Astrocyte (in vitro differentiated cells and primary cell): ENCODE measurements around the gene NPAS3. TPM values are rescaled to one million over a fixed set of nuclear protein-coding genes. Genes with fewer than 3 reads are reported as not detected.

Source experiments
- DNase-seq: peaks from one replicate; pipeline ENCODE4 v3.0.0-alpha.2; 2010; ENCODE audit warnings: low read depth
- FAIRE-seq: peaks from 2 replicates; lab custom pipeline; 2011; peaks lifted over from hg19 to GRCh38; lab: Jason Lieb, UNC
- H2AFZ ChIP-seq: 2 replicates; pipeline ENCODE4 v1.6.0; 2012; ENCODE audit warnings: low read depth, low read length, inconsistent platforms
- H3K27ac ChIP-seq: 2 replicates; pipeline ENCODE4 v1.5.1; 2011; ENCODE audit warnings: low read depth, low read length, inconsistent platforms
- H3K27me3 ChIP-seq: 2 replicates; pipeline ENCODE4 v1.6.0; 2011; ENCODE audit warnings: low read length, inconsistent platforms; ENCODE audit not compliant: insufficient read depth
- H3K36me3 ChIP-seq: 2 replicates; pipeline ENCODE4 v1.5.1; 2011; ENCODE audit warnings: low read length, inconsistent platforms; ENCODE audit not compliant: insufficient read depth
- H3K4me1 ChIP-seq: 2 replicates; pipeline ENCODE4 v1.5.1; 2011; ENCODE audit warnings: low read length, inconsistent platforms; ENCODE audit not compliant: insufficient read depth
- H3K4me2 ChIP-seq: 2 replicates; pipeline ENCODE4 v1.6.0; 2012; ENCODE audit warnings: low read length, inconsistent platforms
- H3K4me3 ChIP-seq: 2 replicates; pipeline ENCODE4 v1.5.1; 2011; ENCODE audit warnings: low read depth, mild to moderate bottlenecking, low read length, inconsistent platforms; ENCODE audit not compliant: insufficient read depth
- H3K79me2 ChIP-seq: 2 replicates; pipeline ENCODE4 v1.6.0; 2012; ENCODE audit warnings: mild to moderate bottlenecking, low read length, inconsistent platforms; ENCODE audit not compliant: insufficient read depth
- H3K9ac ChIP-seq: 2 replicates; pipeline ENCODE4 v1.6.0; 2012; ENCODE audit warnings: mild to moderate bottlenecking, low read length, inconsistent platforms
- H3K9me3 ChIP-seq: 2 replicates; pipeline ENCODE4 v1.5.1; 2012; ENCODE audit warnings: low read depth, mild to moderate bottlenecking, low read length, inconsistent platforms; ENCODE audit not compliant: insufficient read depth
- H4K20me1 ChIP-seq: 2 replicates; pipeline ENCODE4 v1.6.0; 2012; ENCODE audit warnings: low read length, inconsistent platforms; ENCODE audit not compliant: insufficient read depth
- H3K27ac Mint-ChIP-seq: one replicate; pipeline ENCODE4 v1.8.0; 2021; ENCODE audit warnings: mild to moderate bottlenecking, mixed read lengths; ENCODE audit not compliant: unreplicated experiment
- H3K27me3 Mint-ChIP-seq: one replicate; pipeline ENCODE4 v1.8.0; 2021; ENCODE audit warnings: low read depth, mixed read lengths; ENCODE audit not compliant: unreplicated experiment
- H3K36me3 Mint-ChIP-seq: one replicate; pipeline ENCODE4 v1.8.0; 2021; ENCODE audit warnings: low read depth, mixed read lengths; ENCODE audit not compliant: unreplicated experiment
- H3K4me1 Mint-ChIP-seq: one replicate; pipeline ENCODE4 v1.8.0; 2021; ENCODE audit warnings: low read depth, mixed read lengths; ENCODE audit not compliant: unreplicated experiment
- H3K4me3 Mint-ChIP-seq: one replicate; pipeline ENCODE4 v1.8.0; 2021; ENCODE audit warnings: mild to moderate bottlenecking, moderate library complexity, mixed read lengths; ENCODE audit not compliant: unreplicated experiment
- H3K9me3 Mint-ChIP-seq: one replicate; pipeline ENCODE4 v1.8.0; 2021; ENCODE audit warnings: mild to moderate bottlenecking, mixed read lengths; ENCODE audit not compliant: unreplicated experiment
- CTCF ChIP-seq: IDR thresholded peaks from 2 replicates; pipeline ENCODE4 v1.5.1; 2011; ENCODE audit warnings: low read depth, mild to moderate bottlenecking, inconsistent platforms, low read length, moderate library complexity; ENCODE audit not compliant: insufficient read depth
- EZH2 ChIP-seq: IDR thresholded peaks from 2 replicates; pipeline ENCODE4 v1.6.1; 2012; ENCODE audit warnings: mild to moderate bottlenecking, low read length, inconsistent platforms; ENCODE audit not compliant: insufficient read depth
- total RNA-seq: library from RNA; stranded (reverse); gene quantifications from 2 replicates; pipeline ENCODE4 v1.2.1, GENCODE V29; 2021

Gene NPAS3
- total RNA-seq, 1 donor from 2014 or later, result 2.6 TPM

GRCh38 chr14:33767586-33768457, 829.1 kb downstream of the NPAS3 start:
- H3K4me3 Mint-ChIP-seq, result no peak overlapping the region
- peaks cover 8% of the 10 kb centered on the region for H3K4me1 ChIP-seq
- peak; percentile 71 for FAIRE-seq

GRCh38 chr14:33768458-33768830, 829.8 kb downstream of the NPAS3 start:
- no peak overlapping the region for H3K27ac ChIP-seq
- no peaks in the 10 kb centered on the region for H3K79me2 ChIP-seq
- H3K36me3 ChIP-seq, result no peaks in the 10 kb centered on the region
- Mint-ChIP-seq H3K36me3 (no peaks in the 10 kb centered on the region), H3K27ac (no peak overlapping the region), H3K9me3 (no peaks in the 10 kb centered on the region), H3K27me3 (no peaks in the 10 kb centered on the region), H3K4me3 (no peak overlapping the region), H3K4me1 (peaks cover 20% of the 10 kb centered on the region)
- no peak overlapping the region for H3K4me3 ChIP-seq
- FAIRE-seq, result peak; percentile 29
- no peak for DNase-seq
- no peak overlapping the region for H3K4me2 ChIP-seq
- H2AFZ ChIP-seq, result no peak overlapping the region
- H4K20me1 ChIP-seq, result no peaks in the 10 kb centered on the region
- TF ChIP-seq CTCF (no peak), EZH2 (no peak)
- peaks cover 8% of the 10 kb centered on the region for H3K4me1 ChIP-seq
- no peaks in the 10 kb centered on the region for H3K9me3 ChIP-seq
- H3K9ac ChIP-seq, result no peak overlapping the region
- no peaks in the 10 kb centered on the region for H3K27me3 ChIP-seq

More at GRCh38 chr14:33767586-33768457, 829.1 kb downstream of the NPAS3 start:
- DNase-seq, result peak; percentile 47
- no peak overlapping the region for H2AFZ ChIP-seq
- Mint-ChIP-seq H3K9me3 (no peaks in the 10 kb centered on the region), H3K36me3 (no peaks in the 10 kb centered on the region), H3K4me1 (peaks cover 20% of the 10 kb centered on the region), H3K27me3 (no peaks in the 10 kb centered on the region), H3K27ac (no peak overlapping the region)
- TF ChIP-seq EZH2 (no peak), CTCF (no peak)
- H3K79me2 ChIP-seq, result no peaks in the 10 kb centered on the region
- no peaks in the 10 kb centered on the region for H3K27me3 ChIP-seq
- no peak overlapping the region for H3K9ac ChIP-seq
- no peak overlapping the region for H3K27ac ChIP-seq
- H3K36me3 ChIP-seq, result no peaks in the 10 kb centered on the region
- no peak overlapping the region for H3K4me2 ChIP-seq
- no peaks in the 10 kb centered on the region for H3K9me3 ChIP-seq
- H3K4me3 ChIP-seq, result no peak overlapping the region
- H4K20me1 ChIP-seq, result no peaks in the 10 kb centered on the region
